Astrocyte (in vitro differentiated cells and primary cell): ENCODE results near the gene SRRM4. TPM values are rescaled to one million over a fixed set of nuclear protein-coding genes. Genes with fewer than 3 reads are reported as not detected.

Source experiments
- DNase-seq: peaks from one replicate; pipeline ENCODE4 v3.0.0-alpha.2; 2010; ENCODE audit warnings: low read depth
- FAIRE-seq: peaks from 2 replicates; lab custom pipeline; 2011; peaks lifted over from hg19 to GRCh38; lab: Jason Lieb, UNC
- H2AFZ ChIP-seq: 2 replicates; pipeline ENCODE4 v1.6.0; 2012; ENCODE audit warnings: low read depth, low read length, inconsistent platforms
- H3K27ac ChIP-seq: 2 replicates; pipeline ENCODE4 v1.5.1; 2011; ENCODE audit warnings: low read depth, low read length, inconsistent platforms
- H3K27me3 ChIP-seq: 2 replicates; pipeline ENCODE4 v1.6.0; 2011; ENCODE audit warnings: low read length, inconsistent platforms; ENCODE audit not compliant: insufficient read depth
- H3K36me3 ChIP-seq: 2 replicates; pipeline ENCODE4 v1.5.1; 2011; ENCODE audit warnings: low read length, inconsistent platforms; ENCODE audit not compliant: insufficient read depth
- H3K4me1 ChIP-seq: 2 replicates; pipeline ENCODE4 v1.5.1; 2011; ENCODE audit warnings: low read length, inconsistent platforms; ENCODE audit not compliant: insufficient read depth
- H3K4me2 ChIP-seq: 2 replicates; pipeline ENCODE4 v1.6.0; 2012; ENCODE audit warnings: low read length, inconsistent platforms
- H3K4me3 ChIP-seq: 2 replicates; pipeline ENCODE4 v1.5.1; 2011; ENCODE audit warnings: low read depth, mild to moderate bottlenecking, low read length, inconsistent platforms; ENCODE audit not compliant: insufficient read depth
- H3K79me2 ChIP-seq: 2 replicates; pipeline ENCODE4 v1.6.0; 2012; ENCODE audit warnings: mild to moderate bottlenecking, low read length, inconsistent platforms; ENCODE audit not compliant: insufficient read depth
- H3K9ac ChIP-seq: 2 replicates; pipeline ENCODE4 v1.6.0; 2012; ENCODE audit warnings: mild to moderate bottlenecking, low read length, inconsistent platforms
- H3K9me3 ChIP-seq: 2 replicates; pipeline ENCODE4 v1.5.1; 2012; ENCODE audit warnings: low read depth, mild to moderate bottlenecking, low read length, inconsistent platforms; ENCODE audit not compliant: insufficient read depth
- H4K20me1 ChIP-seq: 2 replicates; pipeline ENCODE4 v1.6.0; 2012; ENCODE audit warnings: low read length, inconsistent platforms; ENCODE audit not compliant: insufficient read depth
- H3K27ac Mint-ChIP-seq: one replicate; pipeline ENCODE4 v1.8.0; 2021; ENCODE audit warnings: mild to moderate bottlenecking, mixed read lengths; ENCODE audit not compliant: unreplicated experiment
- H3K27me3 Mint-ChIP-seq: one replicate; pipeline ENCODE4 v1.8.0; 2021; ENCODE audit warnings: low read depth, mixed read lengths; ENCODE audit not compliant: unreplicated experiment
- H3K36me3 Mint-ChIP-seq: one replicate; pipeline ENCODE4 v1.8.0; 2021; ENCODE audit warnings: low read depth, mixed read lengths; ENCODE audit not compliant: unreplicated experiment
- H3K4me1 Mint-ChIP-seq: one replicate; pipeline ENCODE4 v1.8.0; 2021; ENCODE audit warnings: low read depth, mixed read lengths; ENCODE audit not compliant: unreplicated experiment
- H3K4me3 Mint-ChIP-seq: one replicate; pipeline ENCODE4 v1.8.0; 2021; ENCODE audit warnings: mild to moderate bottlenecking, moderate library complexity, mixed read lengths; ENCODE audit not compliant: unreplicated experiment
- H3K9me3 Mint-ChIP-seq: one replicate; pipeline ENCODE4 v1.8.0; 2021; ENCODE audit warnings: mild to moderate bottlenecking, mixed read lengths; ENCODE audit not compliant: unreplicated experiment
- EZH2 ChIP-seq: IDR thresholded peaks from 2 replicates; pipeline ENCODE4 v1.6.1; 2012; ENCODE audit warnings: mild to moderate bottlenecking, low read length, inconsistent platforms; ENCODE audit not compliant: insufficient read depth
- total RNA-seq: library from RNA; stranded (reverse); gene quantifications from 2 replicates; pipeline ENCODE4 v1.2.1, GENCODE V29; 2021
- TF ChIP-seq, protein P1 (sequence below): IDR thresholded peaks from 2 replicates; pipeline ENCODE4 v1.5.1; 2011; ENCODE audit warnings: low read depth, mild to moderate bottlenecking, inconsistent platforms, low read length, moderate library complexity; ENCODE audit not compliant: insufficient read depth

The SRRM4 gene
- total RNA-seq, 1 donor from 2014 or later: 0.30 TPM

DNA sequence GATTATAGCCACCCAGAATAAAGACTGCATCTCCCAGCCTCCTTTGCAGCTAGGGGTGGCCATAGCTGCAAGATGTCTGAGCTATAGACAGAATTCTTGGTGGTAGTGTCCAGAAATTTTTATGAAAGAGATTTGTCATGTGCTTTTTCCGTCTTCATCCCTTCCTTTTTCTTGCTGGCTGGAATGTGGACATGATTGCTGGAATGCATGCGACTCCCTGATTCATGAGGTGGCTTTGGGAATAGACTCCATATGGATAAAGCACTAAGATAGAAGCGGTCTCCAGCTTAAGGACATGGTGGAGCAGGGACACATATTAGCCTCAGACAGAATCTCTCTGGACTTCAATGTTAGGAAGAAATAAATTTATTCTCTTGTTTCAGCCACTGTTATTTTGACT is 187.4 kb downstream of the SRRM4 start:
- Histone ChIP-seq H3K4me2 (no peak overlapping the region), H3K4me1 (no peaks in the 10 kb centered on the region), H4K20me1 (no peaks in the 10 kb centered on the region), H3K9ac (no peak overlapping the region), H3K27me3 (no peaks in the 10 kb centered on the region), H3K79me2 (no peaks in the 10 kb centered on the region), H3K36me3 (no peaks in the 10 kb centered on the region), H3K9me3 (no peaks in the 10 kb centered on the region), H3K4me3 (no peak overlapping the region), H2AFZ (no peak overlapping the region), H3K27ac (no peak overlapping the region)
- Mint-ChIP-seq H3K27ac (no peak overlapping the region), H3K9me3 (no peaks in the 10 kb centered on the region), H3K4me3 (no peak overlapping the region), H3K4me1 (peaks cover 11% of the 10 kb centered on the region), H3K27me3 (peaks cover 22% of the 10 kb centered on the region), H3K36me3 (no peaks in the 10 kb centered on the region)
- no peak for TF ChIP-seq EZH2
- TF ChIP-seq, protein P1, sequence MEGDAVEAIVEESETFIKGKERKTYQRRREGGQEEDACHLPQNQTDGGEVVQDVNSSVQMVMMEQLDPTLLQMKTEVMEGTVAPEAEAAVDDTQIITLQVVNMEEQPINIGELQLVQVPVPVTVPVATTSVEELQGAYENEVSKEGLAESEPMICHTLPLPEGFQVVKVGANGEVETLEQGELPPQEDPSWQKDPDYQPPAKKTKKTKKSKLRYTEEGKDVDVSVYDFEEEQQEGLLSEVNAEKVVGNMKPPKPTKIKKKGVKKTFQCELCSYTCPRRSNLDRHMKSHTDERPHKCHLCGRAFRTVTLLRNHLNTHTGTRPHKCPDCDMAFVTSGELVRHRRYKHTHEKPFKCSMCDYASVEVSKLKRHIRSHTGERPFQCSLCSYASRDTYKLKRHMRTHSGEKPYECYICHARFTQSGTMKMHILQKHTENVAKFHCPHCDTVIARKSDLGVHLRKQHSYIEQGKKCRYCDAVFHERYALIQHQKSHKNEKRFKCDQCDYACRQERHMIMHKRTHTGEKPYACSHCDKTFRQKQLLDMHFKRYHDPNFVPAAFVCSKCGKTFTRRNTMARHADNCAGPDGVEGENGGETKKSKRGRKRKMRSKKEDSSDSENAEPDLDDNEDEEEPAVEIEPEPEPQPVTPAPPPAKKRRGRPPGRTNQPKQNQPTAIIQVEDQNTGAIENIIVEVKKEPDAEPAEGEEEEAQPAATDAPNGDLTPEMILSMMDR: no peak
- FAIRE-seq (no peak), DNase-seq (no peak)

DNA sequence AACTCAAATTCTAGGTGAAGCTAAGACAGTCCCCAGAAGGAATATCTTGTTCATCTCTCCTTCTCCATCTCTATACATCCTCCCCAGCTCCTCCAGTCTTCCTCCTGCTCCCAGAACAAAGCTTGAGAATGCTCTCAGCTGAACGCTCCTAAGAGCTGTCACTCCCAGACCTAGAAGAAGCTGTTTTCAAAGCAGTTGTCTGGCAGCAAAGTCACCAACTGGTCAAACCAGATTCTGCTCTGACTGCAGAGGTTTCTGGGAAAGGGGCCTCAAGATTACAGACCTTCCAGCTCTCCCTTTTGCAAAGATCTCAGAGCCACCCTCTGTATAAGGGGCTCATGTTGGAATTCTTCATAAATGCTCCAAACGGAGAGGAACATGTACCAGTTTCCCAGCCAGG is 187.8 kb downstream of the SRRM4 start:
- H2AFZ ChIP-seq: no peak overlapping the region
- Mint-ChIP-seq H3K27me3 (peaks cover 18% of the 10 kb centered on the region), H3K27ac (no peak overlapping the region), H3K4me1 (peaks cover 11% of the 10 kb centered on the region), H3K9me3 (no peaks in the 10 kb centered on the region), H3K36me3 (no peaks in the 10 kb centered on the region), H3K4me3 (no peak overlapping the region)
- H3K79me2 ChIP-seq: no peaks in the 10 kb centered on the region
- H3K27ac ChIP-seq: no peak overlapping the region
- no peak overlapping the region for H3K4me2 ChIP-seq
- no peaks in the 10 kb centered on the region for H3K36me3 ChIP-seq
- H4K20me1 ChIP-seq: no peaks in the 10 kb centered on the region
- no peaks in the 10 kb centered on the region for H3K9me3 ChIP-seq
- H3K9ac ChIP-seq: no peak overlapping the region
- FAIRE-seq (no peak), DNase-seq (no peak)
- H3K4me1 ChIP-seq: no peaks in the 10 kb centered on the region
- no peak for TF ChIP-seq EZH2
- TF ChIP-seq, protein P1: no peak
- no peak overlapping the region for H3K4me3 ChIP-seq
- H3K27me3 ChIP-seq: no peaks in the 10 kb centered on the region

DNA sequence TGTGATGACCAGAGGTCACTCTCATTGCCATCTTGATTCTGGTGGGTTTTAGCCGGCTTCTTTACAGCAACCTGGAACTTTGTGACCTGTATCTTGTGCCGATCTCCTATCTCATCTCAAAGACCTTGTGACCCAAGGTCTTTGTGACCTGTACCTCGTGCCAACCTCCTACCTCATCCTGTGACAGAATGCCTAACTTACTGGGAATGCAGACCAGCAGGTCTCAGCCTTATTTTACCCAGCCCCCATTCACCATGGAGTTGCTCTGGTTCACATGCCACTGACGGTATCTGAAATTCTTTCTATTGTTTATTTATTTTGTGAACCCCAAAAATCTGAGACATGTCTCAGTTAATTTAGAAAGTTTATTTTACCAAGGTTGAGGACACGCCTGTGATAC is 189.9 kb downstream of the SRRM4 start:
- Histone ChIP-seq H2AFZ (no peak overlapping the region), H3K9ac (no peak overlapping the region), H3K4me3 (no peak overlapping the region), H3K4me2 (no peak overlapping the region), H3K9me3 (no peaks in the 10 kb centered on the region), H3K36me3 (no peaks in the 10 kb centered on the region), H4K20me1 (no peaks in the 10 kb centered on the region), H3K4me1 (peaks cover 5% of the 10 kb centered on the region), H3K79me2 (no peaks in the 10 kb centered on the region), H3K27ac (no peak overlapping the region), H3K27me3 (no peaks in the 10 kb centered on the region)
- Mint-ChIP-seq H3K27ac (no peak overlapping the region), H3K4me1 (peaks cover 15% of the 10 kb centered on the region), H3K36me3 (no peaks in the 10 kb centered on the region), H3K9me3 (no peaks in the 10 kb centered on the region), H3K4me3 (no peak overlapping the region), H3K27me3 (peaks cover 14% of the 10 kb centered on the region)
- DNase-seq: no peak
- no peak for FAIRE-seq
- no peak for TF ChIP-seq EZH2
- TF ChIP-seq, protein P1: no peak
